Colonic mucosa (tissue), 4 donors: ENCODE data around the gene HIBCH. TPM values are rescaled to one million over a fixed set of nuclear protein-coding genes. Genes with fewer than 3 reads are reported as not detected.
"Not testable (repeated sequence)": the region's sequence is repeated elsewhere in the genome, so short reads cannot be mapped to it uniquely, and the experiment has no call there.

Experiments used
- DNase-seq: peaks from one replicate; pipeline ENCODE4 v3.0.0-alpha.2; 2020
- H3K27ac ChIP-seq: fragments of 200-600 bp; one replicate; pipeline ENCODE4 v1.8.0; 2021
- H3K27me3 ChIP-seq: fragments of 200-600 bp; one replicate; pipeline ENCODE4 v1.8.0; 2021
- H3K36me3 ChIP-seq: fragments of 200-600 bp; one replicate; pipeline ENCODE4 v1.8.0; 2021
- H3K4me1 ChIP-seq: fragments of 200-600 bp; one replicate; pipeline ENCODE4 v1.8.0; 2021; ENCODE audit warnings: mild to moderate bottlenecking
- H3K4me3 ChIP-seq: fragments of 200-600 bp; one replicate; pipeline ENCODE4 v1.8.0; 2021
- H3K9ac ChIP-seq, 2 donors: one replicate each; pipeline ENCODE4 v1.7.0; 2013; ENCODE audit warnings: control low read depth in 2 of 2, low read depth in 2 of 2, low read length in 2 of 2
- H3K9me3 ChIP-seq: fragments of 200-600 bp; one replicate; pipeline ENCODE4 v1.8.0; 2021
- CTCF ChIP-seq: fragments of 200-600 bp; IDR thresholded peaks from one replicate; pipeline ENCODE4 v1.8.0; 2022; ENCODE audit warnings: antibody characterized with exemption, mild to moderate bottlenecking
- intact Hi-C: fragments of 100-400 bp; cut with DNase I; formaldehyde crosslinking; loops from one replicate; pipeline ENCODE4 v1.14.1; 2022
- total RNA-seq, 2 donors: library from RNA; stranded (reverse); fragmentation: NEBNext Ultra II Directional in 1 of 2; extraction: Animal tissue kit (Norgen Biotek cat#: 25700) in 1 of 2; gene quantifications; one replicate each; pipeline ENCODE4 v1.2.1, GENCODE V29; 2021
- donor health status: healthy.
- donor health status: DM: no; HTN: no; CAD: no.
- donor health status: DM: no; HTN: no; CAD: no.

HIBCH gene
- total RNA-seq, 2 donors from 2014 or later, result 47.2 to 71.1 TPM

GRCh38 chr2:190361572-190361971 lies 41.9 kb upstream of the HIBCH start:
- intact Hi-C loops, result no loop called here
- no peaks in the 10 kb centered on the region for H3K27me3 ChIP-seq
- no peak for DNase-seq
- no peaks in the 10 kb centered on the region for H3K9me3 ChIP-seq
- H3K4me3 ChIP-seq, result no peak overlapping the region
- H3K27ac ChIP-seq, result no peak overlapping the region
- no peaks in the 10 kb centered on the region for H3K36me3 ChIP-seq
- no peak for TF ChIP-seq CTCF
- no peak overlapping the region for H3K9ac ChIP-seq
- peaks cover under 1% of the 10 kb centered on the region for H3K4me1 ChIP-seq

- no peaks in the 10 kb centered on the region for H3K27me3 ChIP-seq
- DNase-seq, result no peak
- intact Hi-C loops, result no loop called here
- H3K4me3 ChIP-seq, result no peak overlapping the region
- no peak overlapping the region for H3K27ac ChIP-seq
- H3K36me3 ChIP-seq, result no peaks in the 10 kb centered on the region
- H3K4me1 ChIP-seq, result peaks cover 3% of the 10 kb centered on the region
- no peak for TF ChIP-seq CTCF
- no peaks in the 10 kb centered on the region for H3K9me3 ChIP-seq
- H3K9ac ChIP-seq, result no peak overlapping the region
Measured at GRCh38 chr2:190360965-190361364, 41.3 kb upstream of the HIBCH start.

GRCh38 chr2:190360561-190360960 lies 40.9 kb upstream of the HIBCH start:
- Histone ChIP-seq H3K27ac (no peak overlapping the region), H3K4me1 (peaks cover 3% of the 10 kb centered on the region), H3K27me3 (no peaks in the 10 kb centered on the region), H3K9ac (no peak overlapping the region), H3K4me3 (no peak overlapping the region), H3K36me3 (no peaks in the 10 kb centered on the region), H3K9me3 (no peaks in the 10 kb centered on the region)
- no peak for TF ChIP-seq CTCF
- intact Hi-C loops, result no loop called here
- DNase-seq, result no peak

GRCh38 chr2:190358655-190359448 lies 39.2 kb upstream of the HIBCH start:
- H3K4me3 ChIP-seq, DNase-seq, H3K4me1 ChIP-seq, intact Hi-C loops, H3K9me3 ChIP-seq, H3K36me3 ChIP-seq, H3K9ac ChIP-seq, H3K27me3 ChIP-seq: not testable (repeated sequence)
- H3K27ac ChIP-seq, result peak overlapping the region; percentile 69

- no peak for TF ChIP-seq CTCF
- H3K9me3 ChIP-seq, result no peaks in the 10 kb centered on the region
- H3K27me3 ChIP-seq, result no peaks in the 10 kb centered on the region
- DNase-seq, result no peak
- H3K9ac ChIP-seq, result no peak overlapping the region
- no peaks in the 10 kb centered on the region for H3K36me3 ChIP-seq
- peaks cover 3% of the 10 kb centered on the region for H3K4me1 ChIP-seq
- H3K27ac ChIP-seq, result no peak overlapping the region
- intact Hi-C loops, result no loop called here
- no peak overlapping the region for H3K4me3 ChIP-seq
Measured at GRCh38 chr2:190357600-190357999, 38.0 kb upstream of the HIBCH start.

GRCh38 chr2:190355968-190356644 lies 36.5 kb upstream of the HIBCH start:
- DNase-seq, result no peak
- Histone ChIP-seq H3K9ac (peak overlapping the region in 1 of 2 donors; percentile 13), H3K9me3 (no peaks in the 10 kb centered on the region), H3K27me3 (no peaks in the 10 kb centered on the region), H3K4me3 (no peak overlapping the region), H3K27ac (peak overlapping the region; percentile 20), H3K4me1 (peaks cover 3% of the 10 kb centered on the region), H3K36me3 (no peaks in the 10 kb centered on the region)
- intact Hi-C loops, result no loop called here
- no peak for TF ChIP-seq CTCF
